Measurements from ENCODE around the gene UBXN4.
A peak's percentile ranks its signal among the peaks of the same experiment; 100 is the strongest.

Gene UBXN4

DNA sequence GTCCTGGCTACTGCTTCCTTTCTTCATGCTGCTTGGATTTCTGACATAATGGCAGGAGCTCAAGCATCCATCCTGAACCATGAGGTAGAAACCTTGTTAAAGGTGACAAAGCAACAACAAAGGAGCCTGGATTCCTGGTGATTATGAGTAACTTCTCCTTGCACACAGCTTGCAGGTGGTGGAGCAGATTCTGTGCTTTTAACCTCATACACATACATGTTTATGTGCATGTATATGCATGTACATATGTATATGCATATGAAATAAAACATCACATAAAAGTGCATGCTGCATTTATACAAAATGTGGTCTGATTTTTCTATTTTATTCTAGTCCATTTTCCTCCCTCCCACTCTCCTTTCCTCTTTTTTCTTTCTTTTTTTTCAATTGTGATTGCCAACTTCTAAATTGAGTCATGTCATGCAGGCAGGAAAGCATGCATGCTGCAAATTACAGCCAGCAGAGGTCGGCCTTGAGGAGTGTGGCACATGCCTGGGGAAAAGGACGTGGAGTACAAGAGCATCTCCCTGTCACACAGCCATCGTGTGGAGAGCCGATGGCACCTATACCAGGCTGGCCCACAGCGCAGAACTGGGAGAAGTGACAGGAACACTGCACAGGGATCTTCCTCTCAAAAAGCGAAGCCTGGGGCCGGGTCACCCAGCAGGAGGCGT lies 77.4 kb downstream of the UBXN4 start:
- no peak overlapping the region for H3K27ac ChIP-seq
- no peak for TF ChIP-seq ZFX (IDR thresholded peaks at IDR 0.05; ENCODE audit: borderline replicate concordance)
- TF ChIP-seq, protein P1, sequence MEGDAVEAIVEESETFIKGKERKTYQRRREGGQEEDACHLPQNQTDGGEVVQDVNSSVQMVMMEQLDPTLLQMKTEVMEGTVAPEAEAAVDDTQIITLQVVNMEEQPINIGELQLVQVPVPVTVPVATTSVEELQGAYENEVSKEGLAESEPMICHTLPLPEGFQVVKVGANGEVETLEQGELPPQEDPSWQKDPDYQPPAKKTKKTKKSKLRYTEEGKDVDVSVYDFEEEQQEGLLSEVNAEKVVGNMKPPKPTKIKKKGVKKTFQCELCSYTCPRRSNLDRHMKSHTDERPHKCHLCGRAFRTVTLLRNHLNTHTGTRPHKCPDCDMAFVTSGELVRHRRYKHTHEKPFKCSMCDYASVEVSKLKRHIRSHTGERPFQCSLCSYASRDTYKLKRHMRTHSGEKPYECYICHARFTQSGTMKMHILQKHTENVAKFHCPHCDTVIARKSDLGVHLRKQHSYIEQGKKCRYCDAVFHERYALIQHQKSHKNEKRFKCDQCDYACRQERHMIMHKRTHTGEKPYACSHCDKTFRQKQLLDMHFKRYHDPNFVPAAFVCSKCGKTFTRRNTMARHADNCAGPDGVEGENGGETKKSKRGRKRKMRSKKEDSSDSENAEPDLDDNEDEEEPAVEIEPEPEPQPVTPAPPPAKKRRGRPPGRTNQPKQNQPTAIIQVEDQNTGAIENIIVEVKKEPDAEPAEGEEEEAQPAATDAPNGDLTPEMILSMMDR (IDR thresholded peaks at IDR 0.05), result peak; percentile 49

DNA sequence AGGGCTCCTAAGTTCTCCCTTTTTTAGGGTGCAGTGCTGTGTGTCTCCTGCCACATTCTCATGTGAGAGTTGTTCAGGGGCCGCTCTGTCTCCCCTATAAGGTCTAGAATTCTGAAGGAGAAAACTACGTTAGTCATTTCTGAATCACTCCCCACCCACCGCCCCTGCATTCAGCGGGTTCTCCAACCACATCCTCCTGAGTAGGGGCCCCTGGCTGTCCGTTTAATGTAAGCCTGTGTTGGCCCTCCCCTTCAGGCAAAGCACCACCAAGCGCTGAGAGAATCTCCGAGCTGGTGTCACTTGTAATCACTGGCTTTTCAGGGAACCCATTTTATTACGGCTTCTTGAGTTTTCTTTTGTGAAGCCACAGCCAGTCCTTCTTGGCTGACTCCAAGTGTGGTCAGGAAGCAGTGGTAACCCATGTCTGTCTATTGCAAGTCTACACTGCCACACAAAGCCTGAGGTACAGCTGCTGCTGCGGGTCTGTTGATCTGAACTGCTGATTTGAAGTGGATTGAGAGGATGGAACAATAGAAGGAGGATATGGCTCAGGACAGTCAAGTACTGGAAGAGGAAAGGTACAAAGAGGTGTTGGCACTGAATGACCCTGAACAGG lies 78.5 kb downstream of the UBXN4 start:
- TF ChIP-seq ZFX (IDR thresholded peaks at IDR 0.05; ENCODE audit: borderline replicate concordance), result no peak
- TF ChIP-seq, protein P1 (IDR thresholded peaks at IDR 0.05), result no peak
- no peak overlapping the region for H3K27ac ChIP-seq

DNA sequence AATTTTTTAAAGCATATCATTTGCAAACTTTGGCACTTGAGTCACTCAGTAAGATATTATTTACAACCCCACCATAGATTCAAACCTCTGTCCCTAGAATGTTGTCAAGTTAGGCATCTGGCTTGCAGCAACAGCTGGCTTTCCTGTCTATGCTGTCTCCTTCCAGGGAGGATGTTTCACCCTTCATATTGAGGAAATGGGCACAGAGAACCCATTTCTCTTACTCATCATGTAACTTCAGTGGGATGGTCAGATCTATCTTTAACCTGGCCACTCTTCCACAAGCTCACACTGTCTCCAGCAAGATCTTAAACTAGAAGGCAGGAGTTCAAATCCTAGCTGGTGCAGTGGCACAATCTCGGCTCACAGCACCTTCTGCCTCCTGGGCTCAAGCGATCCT lies 79.5 kb downstream of the UBXN4 start:
- TF ChIP-seq, protein P1 (IDR thresholded peaks at IDR 0.05), result no peak
- TF ChIP-seq ZFX (IDR thresholded peaks at IDR 0.05; ENCODE audit: borderline replicate concordance), result no peak
- no peak overlapping the region for H3K27ac ChIP-seq

DNA sequence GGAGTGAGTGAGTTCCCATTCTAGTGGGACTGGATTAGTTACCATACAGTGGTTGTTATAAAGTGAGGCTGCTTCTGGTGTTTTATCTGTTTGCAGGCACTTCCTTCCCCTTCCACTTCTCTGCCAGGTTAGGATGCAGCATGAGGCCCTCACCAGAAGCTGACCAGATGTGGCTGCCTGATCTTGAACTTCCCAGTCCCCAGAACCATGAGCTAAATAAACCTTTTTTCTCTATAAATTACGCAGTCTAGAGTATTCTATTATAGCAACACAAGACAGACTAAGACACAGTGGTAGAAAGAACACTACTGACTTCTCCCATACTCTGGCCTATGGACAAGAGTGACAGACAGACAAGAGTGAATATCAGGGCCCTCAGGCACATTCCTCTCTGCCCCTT lies 81.2 kb downstream of the UBXN4 start:
- TF ChIP-seq, protein P1 (IDR thresholded peaks at IDR 0.05), result no peak
- no peak for TF ChIP-seq ZFX (IDR thresholded peaks at IDR 0.05; ENCODE audit: borderline replicate concordance)
- no peak overlapping the region for H3K27ac ChIP-seq

DNA sequence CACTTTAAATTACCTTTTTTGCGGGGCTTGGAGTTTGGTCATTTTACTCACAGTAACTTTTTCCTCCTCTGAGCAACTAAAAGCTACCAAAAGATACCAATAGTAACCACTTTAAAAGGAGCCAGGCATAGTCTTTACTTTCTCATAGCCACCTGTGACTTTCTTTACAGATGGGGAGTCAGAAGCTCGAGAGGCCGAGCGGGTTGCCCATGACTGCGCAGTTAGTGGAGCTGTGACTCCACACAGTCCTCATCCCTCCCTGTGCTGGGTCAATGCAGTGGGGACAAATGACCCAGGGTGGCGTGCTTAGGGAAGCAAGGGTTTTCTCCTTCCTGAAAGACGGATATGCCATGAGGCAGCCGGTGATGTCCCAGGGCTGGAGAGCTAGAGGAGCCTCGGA lies 83.5 kb downstream of the UBXN4 start:
- TF ChIP-seq, protein P1 (IDR thresholded peaks at IDR 0.05), result no peak
- TF ChIP-seq ZFX (IDR thresholded peaks at IDR 0.05; ENCODE audit: borderline replicate concordance), result no peak
- no peak overlapping the region for H3K27ac ChIP-seq

DNA sequence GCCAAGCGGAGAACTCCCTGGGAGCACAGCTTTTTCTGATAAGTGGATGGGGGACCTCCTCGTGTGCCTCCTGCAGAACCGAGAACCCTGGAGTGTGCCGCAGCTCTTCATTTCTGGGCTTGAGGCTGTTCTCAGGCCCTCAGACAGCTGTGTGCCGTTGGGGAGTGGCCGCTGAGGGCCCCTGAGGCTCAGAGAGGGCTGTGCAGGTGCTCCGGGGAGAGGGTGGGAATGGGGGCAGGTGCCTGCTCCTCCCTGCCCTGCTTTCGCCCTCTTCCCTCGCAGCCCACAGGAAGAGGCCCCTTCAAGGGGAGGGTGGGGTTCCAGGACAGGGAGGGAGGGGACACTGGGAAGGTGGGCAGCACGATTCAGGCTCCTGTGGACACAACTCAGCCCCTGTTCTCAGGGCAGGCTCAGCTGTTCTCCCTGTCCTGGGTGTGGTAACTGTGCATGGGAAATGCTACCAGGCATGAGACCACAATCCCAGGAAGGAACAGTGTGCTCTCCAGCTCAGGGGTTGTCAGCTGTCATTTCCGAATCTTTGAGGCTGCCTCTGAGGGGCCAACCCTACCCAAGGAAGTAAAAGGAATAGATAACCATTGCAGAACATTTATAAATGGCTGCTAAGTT lies 84.0 kb downstream of the UBXN4 start:
- no peak for TF ChIP-seq ZFX (IDR thresholded peaks at IDR 0.05; ENCODE audit: borderline replicate concordance)
- TF ChIP-seq, protein P1 (IDR thresholded peaks at IDR 0.05), result no peak
- H3K27ac ChIP-seq, result no peak overlapping the region

DNA sequence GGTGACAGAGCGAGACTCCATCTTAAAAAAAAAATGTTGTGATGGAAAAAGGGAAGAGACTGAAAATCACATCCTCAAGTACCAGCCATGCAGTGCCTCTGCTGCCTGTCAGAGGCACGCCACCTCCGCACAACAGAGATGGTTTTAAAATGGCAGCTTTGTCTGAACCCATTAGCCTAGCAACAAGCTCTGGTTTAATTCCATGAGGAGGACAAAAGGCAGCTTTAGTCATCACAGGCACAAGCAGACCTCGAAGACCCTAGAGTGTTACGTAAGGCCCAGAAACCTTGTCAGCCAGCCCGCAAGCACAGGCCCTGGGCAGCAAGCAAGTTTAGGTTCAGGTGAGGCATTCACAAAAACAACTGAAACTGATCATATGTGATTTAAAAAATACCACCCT lies 84.9 kb downstream of the UBXN4 start:
- TF ChIP-seq, protein P1 (IDR thresholded peaks at IDR 0.05), result no peak
- no peak for TF ChIP-seq ZFX (IDR thresholded peaks at IDR 0.05; ENCODE audit: borderline replicate concordance)
- no peak overlapping the region for H3K27ac ChIP-seq

Data from 22Rv1 (cell line).